H1 (cell line): ENCODE measurements around the gene CD34. TPM values are rescaled to one million over a fixed set of nuclear protein-coding genes. Genes with fewer than 3 reads are reported as not detected.

ENCODE experiments used
- CTCF ChIA-PET: fragments of 300-600 bp; sonication (Branson Sonifier 250); formaldehyde crosslinking; loops from one replicate; lab custom pipeline; 2021; ENCODE audit not compliant: partially characterized antibody; lab: Charles Lee
- POLR2A ChIA-PET: fragments of 300-600 bp; sonication (Branson Sonifier 250); formaldehyde crosslinking; loops from one replicate; lab custom pipeline; 2021; ENCODE audit warnings: inconsistent platforms; ENCODE audit not compliant: partially characterized antibody; lab: Charles Lee
- DNase-seq, 2 experiments: peaks; one replicate each; pipeline versions ENCODE4 v3.0.0 to v3.0.0-alpha.2; 2010 to 2022; ENCODE audit warnings: low spot score in 2 of 2, low read depth in 1 of 2, mixed read lengths in 1 of 2
- FAIRE-seq: peaks from 2 replicates; lab custom pipeline; 2011; peaks lifted over from hg19 to GRCh38; lab: Jason Lieb, UNC
- H2AFZ ChIP-seq: 2 replicates; pipeline ENCODE4 v1.8.1; 2012; ENCODE audit warnings: low read length, inconsistent platforms
- H2AK5ac ChIP-seq: 2 replicates; pipeline ENCODE4 v1.6.1; 2013; ENCODE audit warnings: low read depth, low read length
- H2BK120ac ChIP-seq: replicated peaks from 2 replicates; pipeline ENCODE3; 2013; ENCODE audit warnings: low read depth, low read length, inconsistent platforms
- H2BK12ac ChIP-seq: 2 replicates; pipeline ENCODE4 v1.6.1; 2013; ENCODE audit warnings: low read depth, low read length
- H2BK15ac ChIP-seq: 2 replicates; pipeline ENCODE4 v1.6.1; 2013; ENCODE audit warnings: low read length
- H2BK20ac ChIP-seq: 2 replicates; pipeline ENCODE4 v1.6.1; 2013; ENCODE audit warnings: low read length
- H2BK5ac ChIP-seq: 2 replicates; pipeline ENCODE4 v1.6.1; 2013; ENCODE audit warnings: low read depth, low read length
- H3K14ac ChIP-seq: 2 replicates; pipeline ENCODE4 v1.6.1; 2013; ENCODE audit warnings: inconsistent platforms; ENCODE audit not compliant: insufficient read length
- H3K18ac ChIP-seq: 2 replicates; pipeline ENCODE4 v1.6.1; 2013; ENCODE audit warnings: low read length; ENCODE audit errors: extremely low read depth
- H3K23ac ChIP-seq: 2 replicates; pipeline ENCODE4 v1.6.1; 2013; ENCODE audit warnings: inconsistent platforms; ENCODE audit not compliant: insufficient read length
- H3K23me2 ChIP-seq: 2 replicates; pipeline ENCODE4 v1.6.1; 2013; ENCODE audit warnings: low read depth, low read length
- H3K27ac ChIP-seq: 2 replicates; pipeline ENCODE4 v1.6.1; 2011; ENCODE audit warnings: low read depth, low read length, inconsistent platforms
- H3K27me3 ChIP-seq, 4 experiments: replicated peaks in 1 of 4; 1 replicate in 1 of 4; 2 replicates in 3 of 4; pipeline versions ENCODE4 v1.6.1 to v1.8.1; 2011 to 2013; ENCODE audit warnings: low read length in 3 of 4, mild to moderate bottlenecking in 3 of 4, inconsistent platforms in 2 of 4, mixed read lengths in 2 of 4, moderate library complexity in 1 of 4; ENCODE audit not compliant: control insufficient read depth in 3 of 4, insufficient read depth in 3 of 4; ENCODE audit errors: extremely low read depth in 1 of 4
- H3K36me3 ChIP-seq, 4 experiments: 2 replicates each; pipeline versions ENCODE4 v1.6.1 to v1.8.1; 2011 to 2013; ENCODE audit warnings: mild to moderate bottlenecking in 4 of 4, low read length in 3 of 4, moderate library complexity in 2 of 4, control low read depth in 1 of 4, inconsistent platforms in 1 of 4; ENCODE audit not compliant: insufficient read depth in 4 of 4, control insufficient read depth in 2 of 4
- H3K4ac ChIP-seq: replicated peaks from 2 replicates; pipeline ENCODE3; 2013; ENCODE audit warnings: low read length, low read depth, mixed read lengths, inconsistent platforms; ENCODE audit not compliant: insufficient read length
- H3K4me1 ChIP-seq, 4 experiments: replicated peaks in 1 of 4; 1 replicate in 1 of 4; 2 replicates in 3 of 4; pipeline versions ENCODE4 v1.6.1 to v1.8.1; 2011 to 2013; ENCODE audit warnings: low read length in 3 of 4, inconsistent platforms in 2 of 4, mixed read lengths in 1 of 4; ENCODE audit not compliant: insufficient read depth in 4 of 4, control insufficient read depth in 3 of 4
- H3K4me2 ChIP-seq, 2 experiments: 2 replicates each; pipeline versions ENCODE4 v1.6.1 to v1.8.1; 2011 to 2013; ENCODE audit warnings: low read depth in 2 of 2, low read length in 2 of 2, control low read depth in 1 of 2, inconsistent platforms in 1 of 2, mild to moderate bottlenecking in 1 of 2; ENCODE audit not compliant: insufficient read depth in 1 of 2
- H3K4me3 ChIP-seq, 4 experiments: fragments of 200-600, 300-600 bp in 1 of 4; sonication (generic), shearing (Covaris generic), sonication (Bioruptor Twin) in 1 of 4; 2 replicates each; pipeline versions ENCODE4 v1.5.1 to v1.8.1; 2011 to 2016; ENCODE audit warnings: low read length in 4 of 4, low read depth in 3 of 4, control low read depth in 2 of 4, inconsistent platforms in 2 of 4, mild to moderate bottlenecking in 2 of 4, mixed read lengths in 1 of 4, moderate library complexity in 1 of 4; ENCODE audit not compliant: insufficient read depth in 2 of 4; ENCODE audit errors: extremely low read depth in 1 of 4
- H3K56ac ChIP-seq: replicated peaks from 2 replicates; pipeline ENCODE3; 2013; ENCODE audit warnings: low read depth, mild to moderate bottlenecking, mixed read lengths, low read length, inconsistent platforms; ENCODE audit not compliant: insufficient read length
- H3K79me1 ChIP-seq: 2 replicates; pipeline ENCODE4 v1.6.1; 2013; ENCODE audit warnings: low read depth, low read length, control low read depth
- H3K79me2 ChIP-seq, 2 experiments: 2 replicates each; pipeline versions ENCODE4 v1.6.1 to v1.8.1; 2012 to 2013; ENCODE audit warnings: low read length in 2 of 2, mild to moderate bottlenecking in 2 of 2, inconsistent platforms in 1 of 2; ENCODE audit not compliant: insufficient read depth in 2 of 2, control insufficient read depth in 1 of 2
- H3K9ac ChIP-seq, 4 experiments: replicated peaks in 1 of 4; 1 replicate in 1 of 4; 2 replicates in 3 of 4; pipeline versions ENCODE4 v1.6.1 to v1.8.1; 2011 to 2013; ENCODE audit warnings: low read depth in 3 of 4, low read length in 3 of 4, control low read depth in 2 of 4, mild to moderate bottlenecking in 2 of 4, moderate library complexity in 2 of 4, inconsistent platforms in 1 of 4; ENCODE audit errors: extremely low read depth in 1 of 4
- H3K9me3 ChIP-seq, 2 experiments: 2 replicates each; pipeline versions ENCODE4 v1.6.1 to v1.8.1; 2012 to 2013; ENCODE audit warnings: mild to moderate bottlenecking in 2 of 2, moderate library complexity in 2 of 2, control low read depth in 1 of 2, inconsistent platforms in 1 of 2, low read depth in 1 of 2, low read length in 1 of 2, mixed read lengths in 1 of 2; ENCODE audit not compliant: insufficient read depth in 2 of 2
- H4K20me1 ChIP-seq, 2 experiments: replicated peaks in 1 of 2; 2 replicates each; pipeline versions ENCODE3 to v1.8.1; 2011 to 2013; ENCODE audit warnings: inconsistent platforms in 2 of 2, low read length in 2 of 2, mild to moderate bottlenecking in 1 of 2; ENCODE audit not compliant: insufficient read depth in 2 of 2, control insufficient read depth in 1 of 2
- H4K5ac ChIP-seq: 2 replicates; pipeline ENCODE4 v1.6.1; 2013; ENCODE audit warnings: low read length, low read depth, mixed read lengths, inconsistent platforms; ENCODE audit not compliant: insufficient read length
- H4K8ac ChIP-seq: 2 replicates; pipeline ENCODE4 v1.8.0; 2013; ENCODE audit warnings: mild to moderate bottlenecking, moderate library complexity, low read length, inconsistent platforms; ENCODE audit not compliant: insufficient read depth; ENCODE audit errors: extremely low read depth
- H4K91ac ChIP-seq: replicated peaks from 2 replicates; pipeline ENCODE3; 2013; ENCODE audit warnings: low read length, mixed read lengths, inconsistent platforms; ENCODE audit not compliant: insufficient read length
- JUN ChIP-seq: IDR thresholded peaks from 2 replicates; pipeline ENCODE4 v1.6.1; 2011; ENCODE audit warnings: low read depth, mild to moderate bottlenecking, improper control_type of control experiment, low read length
- SUZ12 ChIP-seq: fragments of 200-600 bp; sonication (generic); IDR thresholded peaks from 2 replicates; pipeline ENCODE4 v1.6.1; 2012; ENCODE audit warnings: mild to moderate bottlenecking, inconsistent platforms, low read length, moderate library complexity, mixed read lengths
- WGBS, 2 experiments: shearing (Covaris generic) in 1 of 2; methylation state at CpG; one replicate each; pipeline versions ENCODE4 v1.1.6 to v1.1.7; 2013 to 2015; ENCODE audit warnings: low lambda C conversion rate in 2 of 2, mixed read lengths in 2 of 2, inconsistent platforms in 1 of 2, low coverage in 1 of 2, missing lambda C conversion rate in 1 of 2; ENCODE audit not compliant: insufficient replicate concordance in 2 of 2, insufficient coverage in 1 of 2, insufficient read length in 1 of 2; ENCODE audit errors: extremely low coverage in 1 of 2, missing lambda C conversion rate in 1 of 2; 5-methylcytosine and 5-hydroxymethylcytosine counted together
- polyA plus RNA-seq, 7 experiments: library from polyadenylated mRNA; depleted of rRNA in 3 of 7; stranded (reverse) in 5 of 7; unstranded in 2 of 7; fragments of >200 nt in 5 of 7; fragments of 200-250 nt in 2 of 7; gene quantifications; 1 replicate in 5 of 7; 2 replicates in 1 of 7; 4 replicates in 1 of 7; pipeline versions ENCODE4 v1.2.1 to v1.2.3, GENCODE V29; 2011 to 2013; ENCODE audit warnings: missing spikeins in 2 of 7, mixed read lengths in 2 of 7
- total RNA-seq: library from RNA; stranded (reverse); fragmentation: NEBNext Ultra II Directional; extraction: Animal tissue kit (Norgen Biotek cat#: 25700); gene quantifications from 2 replicates; pipeline ENCODE4 v1.2.1, GENCODE V29; 2021

Gene CD34
- total and polyA plus RNA-seq, 2 of the 8 experiments (the other 6 are each of a cell fraction or from before 2014, with no cell fraction given): 0.39 to 0.54 TPM

- Histone ChIP-seq H3K56ac (no peak overlapping the region), H3K18ac (no peak overlapping the region), H4K91ac (no peak overlapping the region), H3K79me1 (no peaks in the 10 kb centered on the region), H2BK15ac (no peak overlapping the region), H3K4me3 (no peak overlapping the region), H3K4me2 (no peak overlapping the region), H3K27me3 (no peaks in the 10 kb centered on the region), H3K4me1 (peaks cover 0 to 3% (median 0%) of the 10 kb centered on the region in 4 experiments; a peak in 2 of 7 replicates), H3K9me3 (no peaks in the 10 kb centered on the region), H3K23me2 (no peaks in the 10 kb centered on the region), H3K4ac (no peak overlapping the region), H2AFZ (no peak overlapping the region), H2BK12ac (no peak overlapping the region), H3K14ac (no peak overlapping the region), H2AK5ac (no peak overlapping the region), H4K5ac (no peak overlapping the region), H3K36me3 (no peaks in the 10 kb centered on the region), H3K79me2 (no peaks in the 10 kb centered on the region), H3K9ac (no peak overlapping the region), H4K8ac (no peak overlapping the region), H3K23ac (no peak overlapping the region), H4K20me1 (no peaks in the 10 kb centered on the region), H2BK120ac (no peak overlapping the region), H2BK5ac (no peak overlapping the region), H3K27ac (no peak overlapping the region), H2BK20ac (no peak overlapping the region)
- POLR2A ChIA-PET: no interaction called here
- 92% methylated on average over 2 of the region's 2 CpGs; no CpG with 5 or more reads in 1 of the 2 experiments for WGBS, 2 experiments
- TF ChIP-seq SUZ12 (no peak), JUN (no peak)
- DNase-seq (no peak), FAIRE-seq (no peak)
- CTCF ChIA-PET: no interaction called here
Observed at GRCh38 chr1:207854001-207854400, 56.9 kb downstream of the CD34 start.
